ENCODE results near the gene NMRK2. TPM values are rescaled to one million over a fixed set of nuclear protein-coding genes. Genes with fewer than 3 reads are reported as not detected.

Gene NMRK2
- total and polyA plus RNA-seq, 2 of the 13 experiments (the other 11 are each of a cell fraction or from before 2014, with no cell fraction given) = not detected

DNA sequence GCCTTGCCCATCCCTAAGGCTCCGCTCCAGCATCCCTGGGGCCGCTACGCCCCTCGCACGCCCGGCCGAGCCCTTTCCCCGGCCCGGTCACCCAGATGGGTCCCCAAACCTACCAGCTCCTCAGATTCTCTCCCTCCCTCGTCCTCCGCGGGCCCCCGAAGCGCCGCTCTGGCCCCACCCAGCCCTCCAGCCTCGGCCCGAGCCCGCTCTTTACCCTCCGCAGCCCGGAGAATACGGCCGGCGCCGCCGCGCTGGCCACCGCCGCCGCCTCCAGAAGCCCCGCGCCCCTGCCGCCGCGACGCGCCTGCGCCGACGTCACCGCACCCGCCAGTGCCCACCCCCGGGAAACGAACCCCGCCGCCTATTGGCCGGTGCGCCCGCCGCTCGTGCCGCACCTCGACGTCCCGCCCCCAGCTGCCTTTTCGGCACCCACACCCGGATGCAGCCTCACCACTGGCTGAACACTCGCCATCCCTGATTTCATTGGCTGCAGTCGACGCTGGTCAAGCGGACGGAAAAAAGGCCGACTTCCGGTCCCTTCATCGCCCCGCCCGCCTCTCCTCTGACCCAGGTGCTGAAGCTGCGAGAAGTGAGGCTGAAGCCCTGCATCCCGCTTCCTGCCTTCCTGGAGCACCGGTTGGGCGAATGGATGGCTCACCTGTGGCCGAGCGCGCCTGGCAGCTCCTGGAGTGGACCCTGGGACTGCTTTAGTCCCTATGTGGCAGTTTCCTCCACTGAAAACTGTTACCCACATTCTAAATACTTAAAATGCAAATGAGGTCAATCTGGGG, 38.1 kb downstream of the NMRK2 start, which contains the start of gene DAPK3 (continued):
- TF ChIP-seq, protein P1, sequence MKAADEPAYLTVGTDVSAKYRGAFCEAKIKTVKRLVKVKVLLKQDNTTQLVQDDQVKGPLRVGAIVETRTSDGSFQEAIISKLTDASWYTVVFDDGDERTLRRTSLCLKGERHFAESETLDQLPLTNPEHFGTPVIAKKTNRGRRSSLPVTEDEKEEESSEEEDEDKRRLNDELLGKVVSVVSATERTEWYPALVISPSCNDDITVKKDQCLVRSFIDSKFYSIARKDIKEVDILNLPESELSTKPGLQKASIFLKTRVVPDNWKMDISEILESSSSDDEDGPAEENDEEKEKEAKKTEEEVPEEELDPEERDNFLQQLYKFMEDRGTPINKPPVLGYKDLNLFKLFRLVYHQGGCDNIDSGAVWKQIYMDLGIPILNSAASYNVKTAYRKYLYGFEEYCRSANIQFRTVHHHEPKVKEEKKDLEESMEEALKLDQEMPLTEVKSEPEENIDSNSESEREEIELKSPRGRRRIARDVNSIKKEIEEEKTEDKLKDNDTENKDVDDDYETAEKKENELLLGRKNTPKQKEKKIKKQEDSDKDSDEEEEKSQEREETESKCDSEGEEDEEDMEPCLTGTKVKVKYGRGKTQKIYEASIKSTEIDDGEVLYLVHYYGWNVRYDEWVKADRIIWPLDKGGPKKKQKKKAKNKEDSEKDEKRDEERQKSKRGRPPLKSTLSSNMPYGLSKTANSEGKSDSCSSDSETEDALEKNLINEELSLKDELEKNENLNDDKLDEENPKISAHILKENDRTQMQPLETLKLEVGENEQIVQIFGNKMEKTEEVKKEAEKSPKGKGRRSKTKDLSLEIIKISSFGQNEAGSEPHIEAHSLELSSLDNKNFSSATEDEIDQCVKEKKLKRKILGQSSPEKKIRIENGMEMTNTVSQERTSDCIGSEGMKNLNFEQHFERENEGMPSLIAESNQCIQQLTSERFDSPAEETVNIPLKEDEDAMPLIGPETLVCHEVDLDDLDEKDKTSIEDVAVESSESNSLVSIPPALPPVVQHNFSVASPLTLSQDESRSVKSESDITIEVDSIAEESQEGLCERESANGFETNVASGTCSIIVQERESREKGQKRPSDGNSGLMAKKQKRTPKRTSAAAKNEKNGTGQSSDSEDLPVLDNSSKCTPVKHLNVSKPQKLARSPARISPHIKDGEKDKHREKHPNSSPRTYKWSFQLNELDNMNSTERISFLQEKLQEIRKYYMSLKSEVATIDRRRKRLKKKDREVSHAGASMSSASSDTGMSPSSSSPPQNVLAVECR (CRISPR knock-in tag; IDR thresholded peaks at IDR 0.05; ENCODE audit: borderline replicate concordance) = peak; percentile 74; the same call in 1 of the 2 replicates
- TF ChIP-seq ZNF136 (CRISPR knock-in tag; IDR thresholded peaks at IDR 0.05; ENCODE audit: low read depth) (no peak), ZNF317 (CRISPR knock-in tag; IDR thresholded peaks at IDR 0.05) (no peak), MYC (CRISPR knock-in tag; IDR thresholded peaks at IDR 0.05; ENCODE audit: borderline replicate concordance) (no peak), ZNF792 (CRISPR knock-in tag; IDR thresholded peaks at IDR 0.05) (0 out of 2 replicates have a peak, but pooled peaks have one; percentile 23), CHD2 (IDR thresholded peaks at IDR 0.05; ENCODE audit: low read depth, low read length) (peak; percentile 78), ZNF282 (IDR thresholded peaks at IDR 0.05; ENCODE audit: partially characterized antibody) (no peak), RBM22 (optimal IDR thresholded peaks at IDR 0.05; ENCODE audit: low read length) (peak; percentile 92), ZNF850 (CRISPR knock-in tag; conservative IDR thresholded peaks at IDR 0.05) (no peak), CHCHD3 (CRISPR knock-in tag; IDR thresholded peaks at IDR 0.05) (no peak), KDM5A (IDR thresholded peaks at IDR 0.05; ENCODE audit: borderline replicate concordance, low read length) (no peak)
- TF ChIP-seq, protein P2, sequence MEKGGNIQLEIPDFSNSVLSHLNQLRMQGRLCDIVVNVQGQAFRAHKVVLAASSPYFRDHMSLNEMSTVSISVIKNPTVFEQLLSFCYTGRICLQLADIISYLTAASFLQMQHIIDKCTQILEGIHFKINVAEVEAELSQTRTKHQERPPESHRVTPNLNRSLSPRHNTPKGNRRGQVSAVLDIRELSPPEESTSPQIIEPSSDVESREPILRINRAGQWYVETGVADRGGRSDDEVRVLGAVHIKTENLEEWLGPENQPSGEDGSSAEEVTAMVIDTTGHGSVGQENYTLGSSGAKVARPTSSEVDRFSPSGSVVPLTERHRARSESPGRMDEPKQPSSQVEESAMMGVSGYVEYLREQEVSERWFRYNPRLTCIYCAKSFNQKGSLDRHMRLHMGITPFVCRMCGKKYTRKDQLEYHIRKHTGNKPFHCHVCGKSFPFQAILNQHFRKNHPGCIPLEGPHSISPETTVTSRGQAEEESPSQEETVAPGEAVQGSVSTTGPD (CRISPR knock-in tag; IDR thresholded peaks at IDR 0.05) = no peak
- TF ChIP-seq, protein P3, sequence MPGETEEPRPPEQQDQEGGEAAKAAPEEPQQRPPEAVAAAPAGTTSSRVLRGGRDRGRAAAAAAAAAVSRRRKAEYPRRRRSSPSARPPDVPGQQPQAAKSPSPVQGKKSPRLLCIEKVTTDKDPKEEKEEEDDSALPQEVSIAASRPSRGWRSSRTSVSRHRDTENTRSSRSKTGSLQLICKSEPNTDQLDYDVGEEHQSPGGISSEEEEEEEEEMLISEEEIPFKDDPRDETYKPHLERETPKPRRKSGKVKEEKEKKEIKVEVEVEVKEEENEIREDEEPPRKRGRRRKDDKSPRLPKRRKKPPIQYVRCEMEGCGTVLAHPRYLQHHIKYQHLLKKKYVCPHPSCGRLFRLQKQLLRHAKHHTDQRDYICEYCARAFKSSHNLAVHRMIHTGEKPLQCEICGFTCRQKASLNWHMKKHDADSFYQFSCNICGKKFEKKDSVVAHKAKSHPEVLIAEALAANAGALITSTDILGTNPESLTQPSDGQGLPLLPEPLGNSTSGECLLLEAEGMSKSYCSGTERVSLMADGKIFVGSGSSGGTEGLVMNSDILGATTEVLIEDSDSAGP (CRISPR knock-in tag; IDR thresholded peaks at IDR 0.05; ENCODE audit: borderline replicate concordance) = 0 out of 2 replicates have a peak, but pooled peaks have one; percentile 40
- TF ChIP-seq, protein P4, sequence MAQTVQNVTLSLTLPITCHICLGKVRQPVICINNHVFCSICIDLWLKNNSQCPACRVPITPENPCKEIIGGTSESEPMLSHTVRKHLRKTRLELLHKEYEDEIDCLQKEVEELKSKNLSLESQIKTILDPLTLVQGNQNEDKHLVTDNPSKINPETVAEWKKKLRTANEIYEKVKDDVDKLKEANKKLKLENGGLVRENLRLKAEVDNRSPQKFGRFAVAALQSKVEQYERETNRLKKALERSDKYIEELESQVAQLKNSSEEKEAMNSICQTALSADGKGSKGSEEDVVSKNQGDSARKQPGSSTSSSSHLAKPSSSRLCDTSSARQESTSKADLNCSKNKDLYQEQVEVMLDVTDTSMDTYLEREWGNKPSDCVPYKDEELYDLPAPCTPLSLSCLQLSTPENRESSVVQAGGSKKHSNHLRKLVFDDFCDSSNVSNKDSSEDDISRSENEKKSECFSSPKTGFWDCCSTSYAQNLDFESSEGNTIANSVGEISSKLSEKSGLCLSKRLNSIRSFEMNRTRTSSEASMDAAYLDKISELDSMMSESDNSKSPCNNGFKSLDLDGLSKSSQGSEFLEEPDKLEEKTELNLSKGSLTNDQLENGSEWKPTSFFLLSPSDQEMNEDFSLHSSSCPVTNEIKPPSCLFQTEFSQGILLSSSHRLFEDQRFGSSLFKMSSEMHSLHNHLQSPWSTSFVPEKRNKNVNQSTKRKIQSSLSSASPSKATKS (CRISPR knock-in tag; IDR thresholded peaks at IDR 0.05) = no peak
- TF ChIP-seq, protein P5, sequence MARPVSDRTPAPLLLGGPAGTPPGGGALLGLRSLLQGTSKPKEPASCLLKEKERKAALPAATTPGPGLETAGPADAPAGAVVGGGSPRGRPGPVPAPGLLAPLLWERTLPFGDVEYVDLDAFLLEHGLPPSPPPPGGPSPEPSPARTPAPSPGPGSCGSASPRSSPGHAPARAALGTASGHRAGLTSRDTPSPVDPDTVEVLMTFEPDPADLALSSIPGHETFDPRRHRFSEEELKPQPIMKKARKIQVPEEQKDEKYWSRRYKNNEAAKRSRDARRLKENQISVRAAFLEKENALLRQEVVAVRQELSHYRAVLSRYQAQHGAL (CRISPR knock-in tag; IDR thresholded peaks at IDR 0.05; ENCODE audit: not compliant biosample characterization) = no peak
- TF ChIP-seq, protein P6, sequence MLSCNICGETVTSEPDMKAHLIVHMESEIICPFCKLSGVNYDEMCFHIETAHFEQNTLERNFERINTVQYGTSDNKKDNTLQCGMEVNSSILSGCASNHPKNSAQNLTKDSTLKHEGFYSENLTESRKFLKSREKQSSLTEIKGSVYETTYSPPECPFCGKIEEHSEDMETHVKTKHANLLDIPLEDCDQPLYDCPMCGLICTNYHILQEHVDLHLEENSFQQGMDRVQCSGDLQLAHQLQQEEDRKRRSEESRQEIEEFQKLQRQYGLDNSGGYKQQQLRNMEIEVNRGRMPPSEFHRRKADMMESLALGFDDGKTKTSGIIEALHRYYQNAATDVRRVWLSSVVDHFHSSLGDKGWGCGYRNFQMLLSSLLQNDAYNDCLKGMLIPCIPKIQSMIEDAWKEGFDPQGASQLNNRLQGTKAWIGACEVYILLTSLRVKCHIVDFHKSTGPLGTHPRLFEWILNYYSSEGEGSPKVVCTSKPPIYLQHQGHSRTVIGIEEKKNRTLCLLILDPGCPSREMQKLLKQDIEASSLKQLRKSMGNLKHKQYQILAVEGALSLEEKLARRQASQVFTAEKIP (CRISPR knock-in tag; IDR thresholded peaks at IDR 0.05; ENCODE audit: borderline replicate concordance) = no peak
